OCI-LY7 (cell line): Measurements from ENCODE around the gene BCL7C.

Experiments used
- EZH2phosphoT487 ChIP-seq: fragments of 200-600 bp; sonication (generic); IDR thresholded peaks from 2 replicates; pipeline ENCODE4 v1.6.1; 2018; ENCODE audit warnings: low read depth, borderline replicate concordance, mild to moderate bottlenecking, mixed run types, antibody characterized with exemption, low read length, moderate library complexity, mixed read lengths
- TF ChIP-seq, protein P1 (sequence below): fragments of 200-600 bp; sonication (generic); conservative IDR thresholded peaks from 2 replicates; pipeline ENCODE4 v1.5.1; 2014; ENCODE audit warnings: mild to moderate bottlenecking, antibody characterized with exemption, low read length, moderate library complexity, mixed read lengths

DNA sequence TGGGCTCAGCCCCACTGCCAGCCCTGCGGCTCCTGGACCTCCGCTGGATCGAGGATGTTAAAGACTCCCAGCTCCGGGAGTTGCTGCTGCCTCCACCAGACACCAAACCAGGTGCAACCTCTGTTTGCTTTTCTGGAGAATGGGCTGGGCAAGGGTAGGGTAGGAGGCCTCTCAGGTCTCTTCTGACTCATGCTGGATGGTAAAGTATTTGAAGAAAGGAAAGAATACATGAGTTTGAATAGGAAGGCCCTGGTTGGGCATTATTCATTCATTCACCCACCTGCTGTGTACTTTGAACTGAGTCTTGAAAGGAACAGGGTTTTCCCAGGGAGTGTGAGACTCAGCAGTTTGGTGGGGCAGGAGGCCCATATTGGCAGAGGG lies 48.5 kb upstream of the BCL7C start:
- TF ChIP-seq, protein P1, sequence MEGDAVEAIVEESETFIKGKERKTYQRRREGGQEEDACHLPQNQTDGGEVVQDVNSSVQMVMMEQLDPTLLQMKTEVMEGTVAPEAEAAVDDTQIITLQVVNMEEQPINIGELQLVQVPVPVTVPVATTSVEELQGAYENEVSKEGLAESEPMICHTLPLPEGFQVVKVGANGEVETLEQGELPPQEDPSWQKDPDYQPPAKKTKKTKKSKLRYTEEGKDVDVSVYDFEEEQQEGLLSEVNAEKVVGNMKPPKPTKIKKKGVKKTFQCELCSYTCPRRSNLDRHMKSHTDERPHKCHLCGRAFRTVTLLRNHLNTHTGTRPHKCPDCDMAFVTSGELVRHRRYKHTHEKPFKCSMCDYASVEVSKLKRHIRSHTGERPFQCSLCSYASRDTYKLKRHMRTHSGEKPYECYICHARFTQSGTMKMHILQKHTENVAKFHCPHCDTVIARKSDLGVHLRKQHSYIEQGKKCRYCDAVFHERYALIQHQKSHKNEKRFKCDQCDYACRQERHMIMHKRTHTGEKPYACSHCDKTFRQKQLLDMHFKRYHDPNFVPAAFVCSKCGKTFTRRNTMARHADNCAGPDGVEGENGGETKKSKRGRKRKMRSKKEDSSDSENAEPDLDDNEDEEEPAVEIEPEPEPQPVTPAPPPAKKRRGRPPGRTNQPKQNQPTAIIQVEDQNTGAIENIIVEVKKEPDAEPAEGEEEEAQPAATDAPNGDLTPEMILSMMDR = no peak
- TF ChIP-seq EZH2phosphoT487 = no peak
